ENCODE data around the gene CELF2. TPM values are rescaled to one million over a fixed set of nuclear protein-coding genes. Genes with fewer than 3 reads are reported as not detected.

CELF2 gene
- total and polyA plus RNA-seq, 7 donors = 6.0 to 83.1 (median 48.9) TPM

GRCh38 chr10:11386044-11386443 lies 368.4 kb downstream of the CELF2 start:
- Histone ChIP-seq H3K4me3 (no peak overlapping the region), H3K9me3 (no peaks in the 10 kb centered on the region), H3K27me3 (no peaks in the 10 kb centered on the region), H3K27ac (no peak overlapping the region), H3K4me1 (no peaks in the 10 kb centered on the region), H3K36me3 (no peaks in the 10 kb centered on the region)
- no peak for TF ChIP-seq POLR2AphosphoS5 (IDR thresholded peaks at IDR 0.05)
- TF ChIP-seq POLR2A (IDR thresholded peaks at IDR 0.05) = no peak
- TF ChIP-seq CTCF (IDR thresholded peaks at IDR 0.05) = no peak
- no peak for DNase-seq
- WGBS, 2 donors = 82 to 84% methylated on average over 8 of the region's 8 CpGs
- intact Hi-C loops (cut with DNase I) = no loop called here

Measured in sigmoid colon (tissue), 7 donors.